HG03575 (cell line): ENCODE results near the gene RNASE12.

Source experiments
- ATAC-seq: cut with Tn5 transposase; IDR thresholded peaks from one replicate; pipeline ENCODE4 v1.9.1; 2021; ENCODE audit not compliant: unreplicated experiment, insufficient number of reproducible peaks, low FRiP score; ENCODE audit errors: extremely low read depth

RNASE12 gene

DNA sequence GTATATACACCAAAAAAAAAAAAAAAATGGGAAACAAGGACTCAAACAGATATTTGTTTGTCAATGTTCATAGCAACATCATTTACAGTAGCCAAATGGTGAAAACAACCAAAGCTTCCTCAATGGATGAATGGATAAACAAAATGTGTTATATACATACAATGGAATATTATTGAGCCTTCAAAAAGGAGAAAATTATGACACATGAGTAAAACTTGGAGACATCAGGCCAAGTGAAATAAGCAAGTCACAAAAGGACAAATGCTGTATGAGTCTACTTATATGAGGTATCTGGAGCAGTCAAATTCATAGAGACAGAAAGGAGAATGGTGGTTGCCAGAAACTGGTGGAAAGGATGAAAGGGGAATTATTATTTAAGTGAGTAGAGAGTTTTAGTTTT lies 38.2 kb downstream of the RNASE12 start:
- no peak for ATAC-seq

DNA sequence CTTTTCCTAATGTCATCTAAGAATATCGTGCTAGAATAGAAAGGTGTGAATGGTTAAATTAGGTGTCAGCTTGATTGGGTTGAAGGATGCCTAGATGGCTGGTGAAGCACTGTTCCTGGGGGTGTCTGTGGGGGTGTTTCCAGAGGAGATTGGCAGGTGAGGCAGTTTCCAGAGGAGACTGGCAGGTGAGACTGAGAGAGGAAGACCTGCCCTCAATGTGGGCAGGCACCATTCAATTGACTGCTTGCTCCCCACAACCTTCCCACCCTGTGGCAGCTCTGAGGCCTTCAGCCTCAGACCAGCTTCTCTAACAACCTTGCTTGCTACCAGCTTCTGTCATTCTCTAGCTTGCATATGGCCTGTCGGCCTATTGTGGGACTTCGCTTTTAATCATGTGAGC lies 39.6 kb downstream of the RNASE12 start:
- ATAC-seq, result no peak

DNA sequence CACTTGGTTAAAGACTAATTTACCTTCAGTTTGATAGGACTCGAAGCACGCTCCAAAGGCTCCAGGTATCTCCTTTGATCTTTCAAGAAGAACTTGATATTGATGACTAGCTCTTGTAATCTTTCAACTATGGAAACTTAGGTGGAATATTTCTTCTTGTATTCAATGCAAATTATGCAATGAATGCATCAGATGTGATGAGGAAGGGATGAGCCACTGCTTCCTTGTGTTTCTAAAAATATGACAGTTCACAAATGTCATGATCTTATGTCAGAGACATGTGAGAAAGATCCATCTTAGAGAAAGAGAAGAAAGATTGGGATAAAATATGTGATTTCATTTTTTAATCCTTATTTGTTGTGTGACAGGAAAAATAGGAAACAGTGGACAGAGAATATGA lies 40.2 kb downstream of the RNASE12 start:
- ATAC-seq, result no peak

DNA sequence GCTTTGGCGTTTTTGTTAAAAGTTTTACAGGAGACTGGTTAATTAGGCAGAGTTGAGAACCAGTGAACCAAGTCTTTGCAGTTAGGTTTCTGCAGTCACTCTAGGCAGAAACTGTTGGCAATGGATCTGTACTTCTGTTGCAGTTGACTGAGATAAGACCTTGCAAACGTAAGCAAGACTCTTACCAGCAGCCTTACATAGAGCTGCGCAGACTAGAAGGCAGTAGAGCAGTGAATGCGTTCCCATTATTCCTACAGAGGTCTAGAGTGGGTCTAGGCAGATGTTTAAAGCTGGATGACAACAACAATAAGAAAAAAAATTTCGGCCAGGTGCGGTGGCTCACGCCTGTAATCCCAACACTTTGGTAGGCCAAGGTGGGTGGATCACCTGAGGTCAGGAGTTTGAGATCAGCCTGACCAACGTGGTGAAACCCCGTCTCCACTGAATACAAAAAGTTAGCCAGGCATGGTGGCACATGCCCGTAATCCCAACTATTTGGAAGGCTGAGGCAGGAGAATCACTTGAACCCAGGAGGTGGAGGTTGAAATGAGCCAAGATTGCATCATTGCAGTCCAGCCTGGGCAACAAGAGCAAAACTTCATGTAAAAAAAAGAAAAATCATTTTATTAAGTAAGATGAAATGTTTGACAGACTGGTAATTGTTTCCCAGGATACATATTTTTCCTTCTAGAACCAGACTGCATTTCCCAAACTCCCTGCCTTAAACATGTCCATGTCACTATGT lies 42.6 kb downstream of the RNASE12 start:
- no peak for ATAC-seq

DNA sequence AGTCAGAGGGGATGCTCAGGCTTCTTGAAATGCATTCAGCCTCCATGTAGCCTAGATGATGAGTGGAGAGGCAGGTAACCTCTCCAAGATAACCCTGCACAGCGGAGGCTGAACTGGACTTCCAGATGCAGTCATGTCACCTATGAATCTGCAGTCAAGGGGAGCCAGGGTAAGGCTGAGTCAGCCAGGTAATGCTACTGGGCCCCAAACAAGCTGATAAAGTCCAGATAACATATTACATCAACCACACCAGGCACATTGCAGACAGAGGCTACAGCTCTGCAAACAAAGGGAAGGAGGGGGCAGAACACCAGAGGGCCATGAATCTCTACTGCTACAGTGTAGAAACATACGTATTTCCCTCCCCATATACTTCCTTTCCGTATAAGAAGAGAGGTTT lies 44.3 kb downstream of the RNASE12 start:
- ATAC-seq, result no peak
